OCI-LY3 (cell line): ENCODE results near the gene CP.

Source experiments
- H2AFZ ChIP-seq: fragments of 200-600, 300-600 bp; shearing (Covaris generic); 2 replicates; pipeline ENCODE4 v1.6.0; 2014; ENCODE audit warnings: antibody characterized with exemption, low read depth, low read length
- H3K27ac ChIP-seq: fragments of 200-600, 300-600 bp; sonication (generic); 2 replicates; pipeline ENCODE4 v1.5.1; 2014; ENCODE audit warnings: mild to moderate bottlenecking, low read length, moderate library complexity, mixed read lengths
- H3K27me3 ChIP-seq: fragments of 200-600, 300-600 bp; sonication (generic); 2 replicates; pipeline ENCODE4 v1.6.1; 2014; ENCODE audit warnings: low read depth, low read length, mixed read lengths
- H3K36me3 ChIP-seq: fragments of 200-600, 300-600 bp; sonication (generic); replicated peaks from 2 replicates; pipeline ENCODE3; 2014; ENCODE audit warnings: low read depth, low read length, mixed read lengths
- H3K4me1 ChIP-seq: fragments of 300-600, 200-600 bp; sonication (generic); 2 replicates; pipeline ENCODE4 v1.6.1; 2014; ENCODE audit warnings: low read length, mixed read lengths
- H3K4me2 ChIP-seq: fragments of 200-600, 300-600 bp; sonication (generic); 2 replicates; pipeline ENCODE4 v1.6.1; 2014; ENCODE audit warnings: low read length, mixed read lengths
- H3K4me3 ChIP-seq: fragments of 300-600, 200-600 bp; sonication (generic); 2 replicates; pipeline ENCODE4 v1.5.1; 2014; ENCODE audit warnings: antibody characterized with exemption, mild to moderate bottlenecking, low read length, moderate library complexity
- H3K79me2 ChIP-seq: fragments of 300-600, 200-600 bp; shearing (Covaris generic); 2 replicates; pipeline ENCODE4 v1.6.1; 2014; ENCODE audit warnings: mild to moderate bottlenecking, low read length, mixed read lengths
- H3K9ac ChIP-seq: fragments of 300-600, 200-600 bp; shearing (Covaris generic); 2 replicates; pipeline ENCODE4 v1.6.0; 2014; ENCODE audit warnings: mild to moderate bottlenecking, low read length, moderate library complexity
- H3K9me3 ChIP-seq: fragments of 200-600, 300-600 bp; shearing (Covaris generic); 2 replicates; pipeline ENCODE4 v1.6.1; 2014; ENCODE audit warnings: low read length, mixed read lengths; ENCODE audit not compliant: insufficient read depth
- H4K20me1 ChIP-seq: fragments of 200-600, 300-600 bp; sonication (generic); 2 replicates; pipeline ENCODE4 v1.6.1; 2016; ENCODE audit warnings: low read length, mixed read lengths; ENCODE audit not compliant: insufficient read depth
- EZH2phosphoT487 ChIP-seq: fragments of 200-600 bp; shearing (Covaris generic); IDR thresholded peaks from 2 replicates; pipeline ENCODE4 v1.6.1; 2018; ENCODE audit warnings: antibody characterized with exemption, mixed run types, low read depth
- TF ChIP-seq, protein P1 (sequence below): fragments of 200-600, 300-600 bp; sonication (generic); IDR thresholded peaks from 2 replicates; pipeline ENCODE4 v1.5.1; 2014; ENCODE audit warnings: antibody characterized with exemption, low read length, low read depth

CP gene

DNA sequence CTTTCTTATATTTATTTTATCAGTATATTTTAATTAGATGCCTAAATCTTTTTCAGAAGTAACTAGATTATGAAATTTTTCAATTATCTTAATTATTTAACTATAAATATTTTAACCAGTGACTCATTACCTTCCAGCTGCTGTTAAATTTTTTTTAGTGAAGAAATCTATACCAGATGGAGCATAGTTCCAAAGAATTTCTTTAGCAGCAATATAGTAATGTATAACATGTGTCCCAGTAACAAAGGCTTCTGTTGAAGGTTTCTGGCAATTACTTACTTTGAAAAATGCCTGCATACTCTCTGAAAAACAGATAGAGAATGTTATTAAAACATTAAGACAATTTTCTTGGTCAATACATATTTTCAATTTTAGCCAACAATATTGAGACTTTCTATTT lies 45.1 kb upstream of the CP start:
- H4K20me1 ChIP-seq: no peaks in the 10 kb centered on the region
- no peaks in the 10 kb centered on the region for H3K9me3 ChIP-seq
- H2AFZ ChIP-seq: no peak overlapping the region
- peaks cover 3% of the 10 kb centered on the region; the same call in 1 of the 2 replicates for H3K4me1 ChIP-seq
- H3K36me3 ChIP-seq: no peaks in the 10 kb centered on the region
- H3K27me3 ChIP-seq: no peaks in the 10 kb centered on the region
- H3K79me2 ChIP-seq: no peaks in the 10 kb centered on the region
- no peak overlapping the region for H3K4me2 ChIP-seq
- TF ChIP-seq EZH2phosphoT487: no peak
- TF ChIP-seq, protein P1, sequence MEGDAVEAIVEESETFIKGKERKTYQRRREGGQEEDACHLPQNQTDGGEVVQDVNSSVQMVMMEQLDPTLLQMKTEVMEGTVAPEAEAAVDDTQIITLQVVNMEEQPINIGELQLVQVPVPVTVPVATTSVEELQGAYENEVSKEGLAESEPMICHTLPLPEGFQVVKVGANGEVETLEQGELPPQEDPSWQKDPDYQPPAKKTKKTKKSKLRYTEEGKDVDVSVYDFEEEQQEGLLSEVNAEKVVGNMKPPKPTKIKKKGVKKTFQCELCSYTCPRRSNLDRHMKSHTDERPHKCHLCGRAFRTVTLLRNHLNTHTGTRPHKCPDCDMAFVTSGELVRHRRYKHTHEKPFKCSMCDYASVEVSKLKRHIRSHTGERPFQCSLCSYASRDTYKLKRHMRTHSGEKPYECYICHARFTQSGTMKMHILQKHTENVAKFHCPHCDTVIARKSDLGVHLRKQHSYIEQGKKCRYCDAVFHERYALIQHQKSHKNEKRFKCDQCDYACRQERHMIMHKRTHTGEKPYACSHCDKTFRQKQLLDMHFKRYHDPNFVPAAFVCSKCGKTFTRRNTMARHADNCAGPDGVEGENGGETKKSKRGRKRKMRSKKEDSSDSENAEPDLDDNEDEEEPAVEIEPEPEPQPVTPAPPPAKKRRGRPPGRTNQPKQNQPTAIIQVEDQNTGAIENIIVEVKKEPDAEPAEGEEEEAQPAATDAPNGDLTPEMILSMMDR: no peak
- H3K9ac ChIP-seq: no peak overlapping the region
- H3K27ac ChIP-seq: no peak overlapping the region
- no peak overlapping the region for H3K4me3 ChIP-seq

DNA sequence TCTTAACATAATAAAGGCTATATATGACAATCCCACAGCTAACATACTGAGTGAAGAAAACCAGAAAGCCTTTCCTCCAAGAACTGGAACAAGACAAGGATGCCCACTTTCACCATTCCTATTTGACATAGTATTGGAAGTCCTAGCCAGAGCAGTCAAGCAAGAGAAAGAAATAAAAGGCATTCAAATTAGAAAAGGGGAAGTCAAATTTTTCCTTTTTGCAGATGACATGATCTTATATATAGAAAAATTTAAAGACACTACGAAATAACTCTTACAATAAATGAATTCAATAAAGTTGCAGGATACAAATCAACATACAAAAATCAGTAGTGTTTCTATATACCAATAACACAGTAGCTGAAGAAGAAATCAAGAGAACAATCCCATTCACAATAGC lies 42.2 kb upstream of the CP start:
- H3K9me3 ChIP-seq: no peaks in the 10 kb centered on the region

DNA sequence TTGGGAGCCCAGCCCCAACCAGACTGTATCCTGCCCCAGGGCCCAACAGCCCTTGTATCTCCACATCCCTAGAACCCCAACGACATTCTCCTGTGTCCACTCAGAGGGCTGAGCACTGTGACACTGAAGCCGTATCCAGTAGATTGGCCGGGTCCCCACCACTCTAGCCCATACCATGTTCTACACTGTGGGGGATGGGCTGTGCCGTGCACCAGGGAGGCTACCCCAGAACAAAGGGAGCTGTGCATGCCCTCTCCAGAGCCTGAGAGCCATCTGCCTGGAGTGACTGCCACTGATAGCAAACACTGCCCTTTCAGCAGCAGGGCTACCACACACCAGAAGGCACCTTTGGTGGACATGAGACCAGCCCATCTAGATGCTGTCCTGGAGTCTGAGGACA lies 37.1 kb upstream of the CP start:
- no peak for TF ChIP-seq EZH2phosphoT487
- TF ChIP-seq, protein P1: no peak
- Histone ChIP-seq H3K9ac (no peak overlapping the region), H4K20me1 (no peaks in the 10 kb centered on the region), H3K4me1 (peaks cover 1% of the 10 kb centered on the region; the same call in 1 of the 2 replicates), H3K4me2 (no peak overlapping the region), H3K27ac (no peak overlapping the region), H3K79me2 (no peaks in the 10 kb centered on the region), H3K36me3 (no peaks in the 10 kb centered on the region), H3K9me3 (no peaks in the 10 kb centered on the region), H2AFZ (no peak overlapping the region), H3K4me3 (no peak overlapping the region), H3K27me3 (no peaks in the 10 kb centered on the region)

More for the DNA sequence above, 42.2 kb upstream of the CP start:
- Histone ChIP-seq H3K36me3 (no peaks in the 10 kb centered on the region), H3K27ac (no peak overlapping the region), H3K4me2 (no peak overlapping the region), H3K27me3 (no peaks in the 10 kb centered on the region), H3K4me1 (peaks cover 3% of the 10 kb centered on the region; the same call in 1 of the 2 replicates), H4K20me1 (no peaks in the 10 kb centered on the region), H2AFZ (no peak overlapping the region), H3K9ac (no peak overlapping the region), H3K4me3 (no peak overlapping the region), H3K79me2 (no peaks in the 10 kb centered on the region)
- TF ChIP-seq EZH2phosphoT487: no peak
- TF ChIP-seq, protein P1: no peak

DNA sequence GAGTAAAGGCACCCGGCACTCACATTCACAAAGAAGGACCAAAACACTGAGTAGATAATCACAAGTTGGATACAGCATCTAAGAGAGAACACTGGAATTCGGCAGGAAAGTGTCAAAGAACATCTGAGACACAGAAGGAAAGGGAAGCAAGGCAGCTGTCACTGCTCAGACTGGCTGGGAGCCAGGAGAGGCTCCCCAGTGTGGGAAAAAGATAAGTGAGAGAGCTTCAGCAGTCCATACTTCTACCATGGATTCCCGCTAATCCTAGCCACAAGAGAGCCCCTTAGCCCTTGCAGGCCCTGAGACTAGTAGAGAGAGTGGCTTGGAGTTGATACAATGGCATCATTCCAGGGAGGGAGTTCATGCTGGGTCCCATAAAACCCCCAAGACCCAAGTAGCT lies 36.7 kb upstream of the CP start:
- H3K36me3 ChIP-seq: no peaks in the 10 kb centered on the region
- no peak overlapping the region for H3K9ac ChIP-seq
- no peak overlapping the region for H2AFZ ChIP-seq
- no peaks in the 10 kb centered on the region for H4K20me1 ChIP-seq
- H3K4me2 ChIP-seq: no peak overlapping the region
- H3K27ac ChIP-seq: no peak overlapping the region
- TF ChIP-seq, protein P1: no peak
- no peak for TF ChIP-seq EZH2phosphoT487
- no peaks in the 10 kb centered on the region for H3K9me3 ChIP-seq
- no peak overlapping the region for H3K4me3 ChIP-seq
- no peaks in the 10 kb centered on the region for H3K4me1 ChIP-seq
- no peaks in the 10 kb centered on the region for H3K27me3 ChIP-seq
- no peaks in the 10 kb centered on the region for H3K79me2 ChIP-seq
